CD8-positive, alpha-beta memory T cell (primary cell): ENCODE measurements around the gene PRSS53. TPM values are rescaled to one million over a fixed set of nuclear protein-coding genes. Genes with fewer than 3 reads are reported as not detected.

Experiments used
- CTCF ChIA-PET: fragments of 350-600 bp; sonication (Branson Sonifier 250); formaldehyde crosslinking; loops from one replicate; lab custom pipeline; 2021; ENCODE audit warnings: antibody characterized with exemption; lab: Charles Lee
- POLR2A ChIA-PET: fragments of 350-600 bp; sonication (Branson Sonifier 250); formaldehyde crosslinking; loops from one replicate; lab custom pipeline; 2021; ENCODE audit warnings: antibody characterized with exemption; lab: Charles Lee
- DNase-seq, 5 donors: peaks; one replicate each; pipeline versions ENCODE4 v3.0.0 to v3.0.0-alpha.2; 2020 to 2022; ENCODE audit warnings: mixed read lengths in 1 of 5
- H3K27ac ChIP-seq: one replicate; pipeline ENCODE4 v1.7.0; 2013; ENCODE audit warnings: low read depth, mild to moderate bottlenecking, low read length, moderate library complexity
- H3K27me3 ChIP-seq: 2 replicates; pipeline ENCODE4 v1.7.0; 2013; ENCODE audit warnings: low read length, mild to moderate bottlenecking; ENCODE audit not compliant: insufficient read depth, poor library complexity, severe bottlenecking
- H3K36me3 ChIP-seq: 2 replicates; pipeline ENCODE4 v1.7.0; 2013; ENCODE audit warnings: mild to moderate bottlenecking, low read length, moderate library complexity; ENCODE audit not compliant: insufficient read depth
- H3K4me1 ChIP-seq: 2 replicates; pipeline ENCODE4 v1.7.0; 2013; ENCODE audit warnings: mild to moderate bottlenecking, low read length, moderate library complexity; ENCODE audit not compliant: insufficient read depth
- H3K4me3 ChIP-seq: 2 replicates; pipeline ENCODE4 v1.7.0; 2013; ENCODE audit warnings: mild to moderate bottlenecking, low read length
- H3K9me3 ChIP-seq: 2 replicates; pipeline ENCODE4 v1.7.0; 2013; ENCODE audit warnings: mild to moderate bottlenecking, low read length
- H3K27ac Mint-ChIP-seq, 8 donors: one replicate each; pipeline ENCODE4 v1.8.0; 2020 to 2021; ENCODE audit warnings: mixed read lengths in 8 of 8, mild to moderate bottlenecking in 6 of 8, inconsistent platforms in 3 of 8, moderate library complexity in 3 of 8
- H3K27me3 Mint-ChIP-seq, 2 donors: one replicate each; pipeline ENCODE4 v1.8.0; 2020 to 2021; ENCODE audit warnings: mixed read lengths in 2 of 2, mild to moderate bottlenecking in 1 of 2, moderate library complexity in 1 of 2
- H3K36me3 Mint-ChIP-seq, 3 donors: one replicate each; pipeline ENCODE4 v1.8.0; 2020 to 2021; ENCODE audit warnings: mixed read lengths in 3 of 3, inconsistent platforms in 1 of 3, mild to moderate bottlenecking in 1 of 3
- H3K4me1 Mint-ChIP-seq, 3 donors: one replicate each; pipeline ENCODE4 v1.8.0; 2020 to 2021; ENCODE audit warnings: mixed read lengths in 3 of 3, inconsistent platforms in 1 of 3, mild to moderate bottlenecking in 1 of 3
- H3K4me3 Mint-ChIP-seq, 7 donors: one replicate each; pipeline ENCODE4 v1.8.0; 2020 to 2021; ENCODE audit warnings: mixed read lengths in 7 of 7, mild to moderate bottlenecking in 6 of 7, moderate library complexity in 4 of 7, inconsistent platforms in 2 of 7
- H3K9me3 Mint-ChIP-seq, 5 donors: one replicate each; pipeline ENCODE4 v1.8.0; 2020 to 2022; ENCODE audit warnings: mixed read lengths in 5 of 5, mild to moderate bottlenecking in 3 of 5, moderate library complexity in 2 of 5, inconsistent platforms in 1 of 5
- polyA plus RNA-seq: library from polyadenylated mRNA; unstranded; fragments of 300-500 nt; fragmentation: Illumina TruSeq; gene quantifications from one replicate; pipeline ENCODE4 v1.2.3, GENCODE V29; 2021
- total RNA-seq, 2 experiments: library from RNA; stranded (reverse); gene quantifications; one replicate each; pipeline ENCODE4 v1.2.3, GENCODE V29; 2021

The PRSS53 gene
- total and polyA plus RNA-seq, 3 experiments from 2014 or later: 0.59 to 4.6 (median 3.3) TPM

DNA sequence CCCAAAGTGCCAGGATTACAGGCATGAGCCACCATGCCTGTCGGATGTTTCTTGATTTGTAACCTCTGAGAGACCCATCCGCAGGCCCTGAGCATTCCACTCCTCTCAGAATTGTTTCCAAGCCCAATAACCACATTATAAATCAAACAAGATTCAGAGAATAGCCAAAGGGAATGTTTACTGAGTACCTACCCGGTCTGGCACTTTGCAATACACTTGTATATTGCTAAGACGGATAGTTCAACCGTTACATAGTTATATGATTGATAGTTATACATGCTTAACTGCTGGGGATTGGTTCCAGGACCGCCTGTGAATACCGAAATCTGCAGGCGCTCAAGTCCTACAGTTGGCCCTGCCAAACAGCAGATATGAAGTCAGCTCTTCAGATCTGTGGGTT lies 25.7 kb upstream of the PRSS53 start:
- Mint-ChIP-seq H3K27ac (peak overlapping the region in 3 of 8 donors; percentile 19 to 68 (median 34)), H3K4me1 (peaks cover 18% of the 10 kb centered on the region in 3 donors), H3K9me3 (no peaks in the 10 kb centered on the region), H3K4me3 (peak overlapping the region in 2 of 7 donors; percentile 32 to 70), H3K27me3 (no peaks in the 10 kb centered on the region), H3K36me3 (peaks cover 0 to 51% (median 0%) of the 10 kb centered on the region in 3 donors)
- ChIA-PET POLR2A (interaction anchor here (0.7 kb wide), 1 partner anchor 28 kb away, joined by 3 read pairs; no protein-coding TSS in a partner anchor), CTCF (interaction anchor here (1.9 kb wide), 1 partner anchor 28 kb away, joined by 4 read pairs; no protein-coding TSS in a partner anchor)
- no peak overlapping the region for H3K27ac ChIP-seq
- no peak for DNase-seq
- H3K36me3 ChIP-seq: peaks cover 8% of the 10 kb centered on the region
- peaks cover 12% of the 10 kb centered on the region for H3K4me1 ChIP-seq
- H3K9me3 ChIP-seq: no peaks in the 10 kb centered on the region
- H3K27me3 ChIP-seq: no peaks in the 10 kb centered on the region
- no peak overlapping the region for H3K4me3 ChIP-seq

- ChIA-PET CTCF (interaction anchor here (0.5 to 2.1 kb wide), 4 partner anchors 29 to 346 kb away, joined by 3 to 8 read pairs (median 4); partner anchors contain the start of gene ARMC5), POLR2A (interaction anchor here (0.6 to 0.7 kb wide), 2 partner anchors 29 to 68 kb away, joined by 3 read pairs; no protein-coding TSS in a partner anchor)
- H3K4me1 ChIP-seq: peaks cover 11% of the 10 kb centered on the region
- H3K9me3 Mint-ChIP-seq: no peaks in the 10 kb centered on the region
- H3K27me3 Mint-ChIP-seq: no peaks in the 10 kb centered on the region
- H3K27me3 ChIP-seq: no peaks in the 10 kb centered on the region
- no peak for DNase-seq
- no peaks in the 10 kb centered on the region for H3K9me3 ChIP-seq
- peak overlapping the region in 2 of 7 donors; percentile 24 to 82 for H3K4me3 Mint-ChIP-seq
- peaks cover 15 to 19% (median 15%) of the 10 kb centered on the region in 3 donors for H3K4me1 Mint-ChIP-seq
- H3K36me3 Mint-ChIP-seq: peaks cover 0 to 43% (median 0%) of the 10 kb centered on the region in 3 donors
- H3K27ac Mint-ChIP-seq: peak overlapping the region in 6 of 8 donors; percentile 7 to 84 (median 28)
- no peak overlapping the region for H3K27ac ChIP-seq
- no peak overlapping the region for H3K4me3 ChIP-seq
- no peaks in the 10 kb centered on the region for H3K36me3 ChIP-seq
Observed at GRCh38 chr16:31113121-31114120, 24.7 kb upstream of the PRSS53 start.

DNA sequence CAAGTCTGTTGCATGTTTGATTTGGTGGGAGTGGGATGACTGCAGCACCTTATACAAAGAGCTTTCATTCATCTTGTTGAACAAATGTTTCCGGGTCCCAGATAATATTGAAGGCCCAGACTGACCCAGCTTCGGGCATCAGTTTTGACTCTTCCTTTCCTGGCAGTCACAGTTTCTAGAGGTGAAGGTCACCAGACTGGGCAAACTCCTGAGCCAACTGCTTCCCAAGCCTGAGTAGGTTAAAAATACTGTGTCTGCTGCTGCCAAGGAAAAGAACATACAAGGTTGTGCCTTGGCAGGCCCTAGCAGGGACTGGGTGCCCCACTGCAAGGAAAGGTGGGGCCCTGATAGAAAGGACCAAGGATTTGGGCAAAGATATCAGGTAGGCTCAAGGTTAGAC lies 24.0 kb upstream of the PRSS53 start:
- ChIA-PET CTCF (interaction anchor here (2.1 kb wide), 1 partner anchor 30 kb away, joined by 8 read pairs; no protein-coding TSS in a partner anchor), POLR2A (no interaction called here)
- H3K36me3 ChIP-seq: no peaks in the 10 kb centered on the region
- Mint-ChIP-seq H3K4me3 (peak overlapping the region in 1 of 7 donors; percentile 24), H3K9me3 (no peaks in the 10 kb centered on the region), H3K36me3 (peaks cover 0 to 37% (median 0%) of the 10 kb centered on the region in 3 donors), H3K4me1 (peaks cover 13 to 17% (median 14%) of the 10 kb centered on the region in 3 donors), H3K27me3 (no peaks in the 10 kb centered on the region), H3K27ac (peak overlapping the region in 2 of 8 donors; percentile 30 to 50)
- no peak overlapping the region for H3K4me3 ChIP-seq
- no peaks in the 10 kb centered on the region for H3K9me3 ChIP-seq
- H3K27ac ChIP-seq: no peak overlapping the region
- no peaks in the 10 kb centered on the region for H3K27me3 ChIP-seq
- peaks cover 10% of the 10 kb centered on the region for H3K4me1 ChIP-seq
- DNase-seq: no peak

- Histone ChIP-seq H3K4me3 (no peak overlapping the region), H3K27ac (no peak overlapping the region), H3K36me3 (no peaks in the 10 kb centered on the region), H3K4me1 (peaks cover 11% of the 10 kb centered on the region), H3K27me3 (no peaks in the 10 kb centered on the region), H3K9me3 (no peaks in the 10 kb centered on the region)
- DNase-seq: no peak
- Mint-ChIP-seq H3K9me3 (no peaks in the 10 kb centered on the region), H3K27ac (peak overlapping the region in 1 of 8 donors; percentile 89), H3K27me3 (no peaks in the 10 kb centered on the region), H3K4me3 (peak overlapping the region in 1 of 7 donors; percentile 24), H3K36me3 (peaks cover 0 to 34% (median 0%) of the 10 kb centered on the region in 3 donors), H3K4me1 (peaks cover 13 to 17% (median 14%) of the 10 kb centered on the region in 3 donors)
- ChIA-PET POLR2A (no interaction called here), CTCF (interaction anchor here (2.1 kb wide), 1 partner anchor 30 kb away, joined by 8 read pairs; no protein-coding TSS in a partner anchor)
Observed at GRCh38 chr16:31111881-31112466, 23.2 kb upstream of the PRSS53 start.

GRCh38 chr16:31110106-31111034 lies 21.6 kb upstream of the PRSS53 start:
- Histone ChIP-seq H3K27me3 (no peaks in the 10 kb centered on the region), H3K4me1 (peaks cover 11% of the 10 kb centered on the region), H3K4me3 (no peak overlapping the region), H3K27ac (no peak overlapping the region), H3K36me3 (no peaks in the 10 kb centered on the region), H3K9me3 (no peaks in the 10 kb centered on the region)
- ChIA-PET POLR2A (no interaction called here), CTCF (interaction anchor here (0.9 kb wide), 1 partner anchor 32 kb away, joined by 4 read pairs; no protein-coding TSS in a partner anchor)
- Mint-ChIP-seq H3K27me3 (no peaks in the 10 kb centered on the region), H3K36me3 (peaks cover 0 to 34% (median 0%) of the 10 kb centered on the region in 3 donors), H3K4me1 (peaks cover 16 to 21% (median 17%) of the 10 kb centered on the region in 3 donors), H3K9me3 (no peaks in the 10 kb centered on the region), H3K27ac (peak overlapping the region in 5 of 8 donors; percentile 17 to 84 (median 68)), H3K4me3 (peak overlapping the region; percentile 39 to 84 (median 54))
- DNase-seq: no peak

- H3K36me3 Mint-ChIP-seq: peaks cover 0 to 34% (median 0%) of the 10 kb centered on the region in 3 donors
- Histone ChIP-seq H3K4me1 (peaks cover 11% of the 10 kb centered on the region), H3K36me3 (no peaks in the 10 kb centered on the region), H3K9me3 (no peaks in the 10 kb centered on the region), H3K27ac (no peak overlapping the region), H3K4me3 (no peak overlapping the region), H3K27me3 (no peaks in the 10 kb centered on the region)
- no peak for DNase-seq
- peak overlapping the region; percentile 77 to 84 (median 82) for H3K4me3 Mint-ChIP-seq
- no peaks in the 10 kb centered on the region for H3K9me3 Mint-ChIP-seq
- peak overlapping the region in 4 of 8 donors; percentile 54 to 87 (median 74) for H3K27ac Mint-ChIP-seq
- H3K4me1 Mint-ChIP-seq: peaks cover 16 to 21% (median 17%) of the 10 kb centered on the region in 3 donors
- H3K27me3 Mint-ChIP-seq: no peaks in the 10 kb centered on the region
- ChIA-PET CTCF (interaction anchor here (0.9 kb wide), 1 partner anchor 33 kb away, joined by 4 read pairs; no protein-coding TSS in a partner anchor), POLR2A (interaction anchor here (2.6 kb wide), 1 partner anchor 8 kb away, joined by 12 read pairs; the partner anchor contains the start of gene KAT8)
Observed at GRCh38 chr16:31109622-31110021, 20.9 kb upstream of the PRSS53 start.
